ENCODE results near the gene COL4A1.

COL4A1 gene

GRCh38 chr13:110102053-110102452 lies 204.9 kb downstream of the COL4A1 start:
- DNase-seq = no peak

GRCh38 chr13:110099922-110100321 lies 207.0 kb downstream of the COL4A1 start:
- DNase-seq = no peak

All from fibroblast of skin of right quadriceps (primary cell).